NCI-H1436 (cell line): Measurements from ENCODE around the gene TELO2.
"Not testable (repeated sequence)": the region's sequence is repeated elsewhere in the genome, so short reads cannot be mapped to it uniquely, and the experiment has no call there.

Source experiments
- DNase-seq: peaks from one replicate; lab custom pipeline; 2025; lab: John Stamatoyannopoulos, UW

Gene TELO2

DNA sequence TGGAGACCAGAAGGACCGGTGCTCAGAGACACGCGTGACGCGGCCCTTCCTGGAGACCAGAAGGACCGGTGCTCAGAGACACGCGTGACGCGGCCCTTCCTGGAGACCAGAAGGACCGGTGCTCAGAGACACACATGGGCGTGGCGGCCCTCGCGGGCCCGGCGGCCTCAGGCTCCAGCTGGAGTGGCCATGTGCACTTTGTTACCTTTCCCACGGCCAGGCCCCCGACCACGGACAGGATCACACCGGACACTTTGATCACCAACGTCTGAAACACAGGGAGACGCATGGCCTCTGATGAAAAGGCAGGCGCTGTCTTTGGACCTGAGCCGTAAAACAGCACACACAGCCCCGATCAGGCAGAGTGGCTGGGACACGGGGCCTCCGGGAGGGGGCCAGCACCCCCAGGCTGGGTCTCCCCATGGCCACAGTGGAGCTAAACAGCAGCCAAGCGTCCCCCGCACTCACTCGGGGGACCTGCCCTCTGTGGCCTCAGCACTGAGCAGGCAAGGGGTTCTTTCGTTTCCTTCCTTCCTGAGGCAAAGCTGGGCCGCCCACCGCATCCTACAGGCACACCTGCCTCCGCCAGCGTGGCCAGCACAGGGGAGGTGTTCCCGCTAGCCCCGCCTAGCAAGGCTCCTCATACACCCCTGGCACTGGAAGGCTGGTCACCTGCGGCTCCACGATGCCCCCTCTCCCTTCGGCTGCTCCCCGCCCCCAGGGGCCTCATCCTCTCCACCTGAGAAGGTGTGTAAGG is 35.5 kb upstream of the TELO2 start:
- no peak for DNase-seq

DNA sequence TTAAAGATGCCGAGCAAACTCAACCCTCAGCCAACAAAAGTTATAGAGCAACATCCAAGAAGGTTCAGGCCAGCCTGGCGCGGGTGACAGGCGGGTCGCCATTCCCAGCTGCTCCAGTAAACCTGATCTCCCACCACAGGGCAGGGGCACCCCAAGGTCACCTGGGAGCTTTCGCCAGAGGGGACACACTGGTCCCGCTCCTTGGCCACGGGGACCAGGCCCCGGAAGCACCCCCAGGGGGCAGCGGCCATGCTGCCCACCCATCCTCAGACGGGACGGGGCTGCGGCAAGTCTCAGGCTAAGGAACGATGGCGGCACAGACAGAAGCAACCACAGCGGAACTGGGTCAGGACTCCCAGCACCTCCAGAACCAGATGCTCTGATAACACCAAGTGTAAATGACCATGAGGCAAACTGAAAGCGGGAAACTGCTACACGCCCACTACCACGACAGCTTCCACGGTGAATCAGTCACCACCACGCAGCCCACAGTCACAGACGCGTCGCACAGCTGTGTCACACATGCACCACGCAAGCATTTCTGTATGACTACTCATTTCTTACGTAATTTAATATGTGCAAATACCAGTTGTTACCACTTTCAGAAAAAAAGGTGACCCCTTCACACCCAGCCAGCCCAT is 34.7 kb upstream of the TELO2 start:
- no peak for DNase-seq

DNA sequence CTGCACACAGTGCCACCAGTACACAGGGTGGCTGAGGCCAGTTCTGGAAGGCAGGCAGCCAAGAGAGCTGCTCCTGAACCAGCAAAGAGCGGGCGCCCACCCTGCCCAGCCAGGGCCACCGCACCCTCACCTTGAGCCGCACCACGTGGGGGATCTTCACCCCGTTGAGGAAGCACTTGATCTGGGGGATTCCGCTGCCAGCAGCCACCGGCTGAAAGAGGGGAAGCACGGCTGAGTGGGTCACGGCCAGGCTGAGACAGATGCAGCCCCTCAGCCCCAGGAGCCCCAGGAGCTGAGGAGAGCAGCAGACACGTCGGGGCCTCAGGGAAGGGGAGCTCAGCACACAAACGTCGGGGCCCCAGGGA is 34.2 kb upstream of the TELO2 start:
- DNase-seq = no peak

DNA sequence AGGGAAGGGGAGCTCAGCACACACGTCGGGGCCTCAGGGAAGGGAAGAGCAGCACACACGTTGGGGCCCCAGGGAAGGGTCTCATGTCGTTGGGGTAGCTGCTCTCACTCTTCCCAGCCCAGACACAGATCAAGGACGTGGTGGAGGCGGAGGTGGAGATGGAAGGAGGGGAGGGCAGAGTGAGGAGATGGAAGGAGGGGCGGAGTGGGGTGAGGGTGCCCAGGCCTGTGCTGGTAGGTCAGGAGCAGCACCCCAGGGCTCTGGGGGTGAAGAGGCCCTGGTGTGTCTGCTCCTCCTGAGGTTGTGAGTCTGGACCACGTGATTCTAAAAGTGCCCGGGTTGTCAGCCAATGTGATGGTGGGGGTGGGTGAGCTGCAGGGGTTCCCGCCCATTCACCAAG is 33.2 kb upstream of the TELO2 start:
- DNase-seq = no peak

DNA sequence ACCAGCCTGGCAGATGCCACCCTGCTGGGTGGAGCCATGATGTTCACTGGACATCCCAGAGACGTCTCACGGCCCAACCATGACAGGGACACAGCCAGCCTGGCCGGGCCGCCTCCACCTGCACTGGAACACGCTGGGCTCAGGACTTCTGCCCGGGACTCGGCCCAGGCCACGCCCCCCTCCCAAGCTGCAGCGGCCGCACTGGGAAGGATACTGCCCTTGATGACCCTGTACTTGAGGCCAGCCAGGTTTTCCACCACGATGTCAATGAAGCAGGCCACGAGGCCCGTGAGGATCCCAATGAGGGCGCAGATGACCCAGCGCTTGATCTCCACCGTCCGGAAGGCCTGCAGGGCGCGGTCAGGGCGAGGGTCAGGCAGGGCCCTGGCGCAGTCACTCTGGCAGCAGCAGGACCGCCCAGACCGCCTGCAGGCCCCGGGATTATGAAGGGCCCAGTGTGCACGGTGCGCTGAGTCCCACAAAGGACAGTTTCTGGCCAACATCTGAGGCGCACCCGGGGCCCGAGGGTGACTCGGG is 32.5 kb upstream of the TELO2 start:
- DNase-seq = no peak

DNA sequence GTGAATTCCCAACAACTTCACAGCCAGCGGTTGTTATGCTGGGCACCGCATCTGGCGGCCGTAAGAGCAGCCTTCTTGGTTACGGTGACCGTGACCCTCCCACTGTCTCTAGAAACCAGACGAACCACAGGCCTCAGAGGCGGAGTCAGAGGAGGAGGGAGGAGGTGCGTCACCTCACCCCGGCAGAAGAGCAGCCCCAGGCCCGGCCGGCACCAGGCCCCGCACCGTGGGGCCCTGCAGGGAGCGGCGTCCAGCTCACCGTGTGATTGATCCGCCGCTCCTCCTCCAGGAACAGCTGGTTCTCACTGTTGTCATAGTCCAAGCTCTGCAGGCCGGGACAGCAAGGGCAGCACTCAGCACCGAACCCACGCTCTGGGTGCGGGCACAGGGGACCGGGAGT is 32.0 kb upstream of the TELO2 start:
- DNase-seq = no peak

DNA sequence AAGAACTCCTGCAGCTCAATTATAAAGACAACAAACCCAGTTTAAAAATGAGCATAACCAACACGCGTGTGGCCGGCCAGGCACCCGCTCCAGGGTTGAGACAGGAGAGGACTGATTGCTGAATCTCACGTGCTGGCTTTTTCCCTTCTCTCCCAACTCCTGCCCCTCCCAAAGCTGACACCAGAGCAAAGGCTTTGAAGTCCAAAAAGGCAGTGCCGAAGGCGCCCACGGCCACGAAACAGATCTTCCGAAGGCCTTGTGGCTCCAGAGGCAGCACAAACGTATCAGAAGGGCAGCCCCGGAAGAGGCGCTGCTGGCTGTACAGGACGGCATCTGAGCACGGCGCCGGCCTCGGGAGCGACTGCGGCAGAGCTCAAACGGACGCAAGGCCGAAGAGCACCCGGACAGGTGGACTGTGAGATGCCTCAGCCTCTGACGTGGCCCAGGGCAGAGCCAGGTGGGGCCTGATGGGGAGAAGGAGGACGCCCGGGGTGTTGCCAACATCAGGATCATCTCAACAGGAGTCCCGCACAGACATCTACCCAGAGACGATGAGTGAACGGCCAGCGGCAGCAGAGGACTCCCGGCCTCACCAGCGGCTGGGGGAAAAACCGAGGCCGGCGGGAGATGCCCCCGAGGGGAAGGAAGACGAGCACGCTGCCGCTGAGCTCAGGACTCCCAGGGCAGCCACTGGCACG is 28.8 kb upstream of the TELO2 start:
- DNase-seq = no peak

DNA sequence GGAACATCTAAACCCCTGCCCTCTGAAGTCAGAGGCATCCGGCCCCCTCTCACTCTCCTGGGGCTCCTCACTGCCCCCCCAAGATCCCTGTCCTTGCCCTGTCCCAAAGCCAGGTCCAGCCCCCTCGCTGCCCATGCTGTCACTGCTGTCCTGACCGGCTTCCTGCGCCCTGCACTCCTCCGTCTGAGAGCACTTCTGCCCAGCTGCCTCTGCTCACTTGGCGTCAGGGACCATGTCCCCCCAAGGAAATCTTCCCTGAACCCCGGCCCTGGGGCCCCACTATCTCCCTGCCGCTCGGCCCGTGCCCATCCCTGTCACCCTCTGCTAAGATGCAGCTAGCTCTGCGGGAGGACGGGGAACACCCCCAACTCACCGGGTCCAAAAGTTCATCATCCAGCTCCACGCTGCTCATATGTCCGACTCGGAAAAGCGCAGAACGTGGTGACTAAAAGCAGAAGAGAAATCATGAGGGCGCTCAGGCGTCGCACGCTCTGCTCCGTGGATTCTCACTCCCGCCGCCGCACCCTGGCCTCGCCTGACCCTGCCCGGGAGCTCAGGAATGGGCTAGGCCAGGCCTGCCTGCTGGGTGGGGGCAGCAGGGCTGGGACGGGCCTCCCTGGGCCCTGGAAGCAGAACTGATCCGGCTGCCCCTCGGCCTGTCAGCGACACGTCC is 28.1 kb upstream of the TELO2 start:
- DNase-seq = no peak

DNA sequence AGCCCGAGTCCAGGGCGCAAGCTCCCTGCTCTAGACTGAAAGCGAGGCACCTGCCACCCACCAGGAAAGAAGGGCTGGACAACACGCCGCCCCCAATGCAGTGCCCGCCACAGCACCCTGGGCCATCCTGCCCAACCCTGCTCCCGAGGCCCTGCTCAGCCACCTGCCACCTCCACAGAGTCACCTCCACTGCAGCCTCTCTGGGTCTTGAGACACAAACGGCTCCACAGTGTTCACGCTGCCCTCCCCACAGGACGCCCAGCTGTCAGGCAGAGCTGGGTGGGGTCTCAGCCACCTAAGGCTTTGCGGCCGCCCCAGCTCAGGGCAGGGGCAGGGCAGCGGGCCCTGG is 27.6 kb upstream of the TELO2 start:
- no peak for DNase-seq

DNA sequence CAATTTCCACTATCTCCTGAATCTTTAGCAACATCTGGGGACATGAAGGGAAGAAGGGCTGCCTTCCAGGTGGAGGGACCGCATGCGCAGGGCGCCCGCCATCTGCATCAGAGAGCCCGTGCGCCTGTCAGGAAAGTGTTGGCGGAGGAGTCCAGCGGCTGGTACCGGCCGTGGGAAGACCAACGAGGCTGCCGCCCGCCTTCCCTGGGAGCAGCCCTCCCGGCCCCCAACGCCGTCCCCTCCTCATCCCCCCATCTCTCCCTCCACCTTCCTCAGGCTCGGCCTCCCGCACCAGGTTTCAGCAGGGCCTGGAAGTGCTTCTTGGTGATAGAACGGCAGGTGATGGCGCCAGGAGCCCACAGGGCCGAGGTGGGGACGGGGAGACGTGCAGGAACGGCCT is 27.1 kb upstream of the TELO2 start:
- DNase-seq = no peak

DNA sequence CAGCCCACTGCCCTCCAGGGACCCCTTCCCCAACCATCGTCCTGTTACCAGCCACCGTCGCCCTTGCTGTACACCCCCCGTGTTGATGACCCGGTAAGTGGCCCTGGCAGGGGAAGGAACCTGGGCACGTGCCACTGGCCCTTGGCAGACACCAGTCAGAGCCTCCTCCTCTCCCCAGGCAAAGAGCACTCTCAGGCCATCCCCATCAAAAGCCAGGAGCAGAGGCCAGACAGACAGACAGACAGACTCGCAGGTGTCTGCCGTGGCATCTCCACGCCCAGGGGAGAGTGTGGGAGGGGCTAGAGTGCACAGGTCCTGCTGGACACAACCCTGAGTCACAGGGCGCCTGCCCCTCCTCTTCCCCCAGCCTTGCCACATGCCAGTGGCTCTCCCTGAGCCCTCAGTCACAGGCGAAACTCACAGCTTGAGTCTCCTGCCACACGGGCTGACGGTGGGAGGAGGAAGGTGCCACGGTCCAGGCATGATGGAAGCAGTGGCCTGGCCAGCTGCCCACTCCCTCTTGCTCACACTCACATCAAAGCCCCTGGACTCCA is 26.1 kb upstream of the TELO2 start:
- DNase-seq = no peak

DNA sequence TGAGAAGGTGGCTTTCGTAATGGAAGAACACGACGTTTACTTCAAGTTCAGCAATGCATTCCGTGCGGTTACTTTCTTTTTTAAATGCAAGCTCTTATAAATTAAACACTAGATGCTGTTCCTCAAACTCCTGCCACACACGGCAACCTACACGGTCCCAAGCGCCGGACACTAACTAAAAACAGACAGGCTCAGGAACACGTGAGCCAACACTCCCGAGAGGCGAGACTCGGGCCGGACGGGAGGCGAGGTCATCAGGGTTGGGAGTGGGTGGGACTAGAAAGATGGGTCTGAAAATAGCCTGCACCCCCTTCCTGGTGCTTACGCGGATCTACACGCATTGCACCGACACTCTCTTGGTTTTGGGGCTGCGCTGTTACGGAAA is 24.7 kb upstream of the TELO2 start:
- DNase-seq = no peak

DNA sequence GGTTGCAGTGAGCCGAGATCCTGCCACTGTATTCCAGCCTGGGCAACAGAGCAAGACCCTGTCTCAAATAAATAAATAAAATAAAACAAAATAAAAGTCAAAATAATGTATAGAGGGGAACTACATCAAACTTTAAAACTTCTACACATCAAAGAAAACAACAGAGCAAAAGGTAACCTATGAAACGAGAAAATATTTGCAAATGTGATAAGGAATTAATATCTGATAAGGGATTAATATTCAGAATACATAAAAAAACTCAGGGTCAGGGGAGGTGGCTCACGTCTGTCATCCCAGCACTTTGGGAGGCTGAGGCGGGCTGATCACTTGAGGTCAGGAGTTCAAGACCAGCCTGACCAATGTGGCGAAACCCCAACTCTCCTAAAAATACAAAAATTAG is 24.0 kb upstream of the TELO2 start:
- DNase-seq = not testable (repeated sequence)

DNA sequence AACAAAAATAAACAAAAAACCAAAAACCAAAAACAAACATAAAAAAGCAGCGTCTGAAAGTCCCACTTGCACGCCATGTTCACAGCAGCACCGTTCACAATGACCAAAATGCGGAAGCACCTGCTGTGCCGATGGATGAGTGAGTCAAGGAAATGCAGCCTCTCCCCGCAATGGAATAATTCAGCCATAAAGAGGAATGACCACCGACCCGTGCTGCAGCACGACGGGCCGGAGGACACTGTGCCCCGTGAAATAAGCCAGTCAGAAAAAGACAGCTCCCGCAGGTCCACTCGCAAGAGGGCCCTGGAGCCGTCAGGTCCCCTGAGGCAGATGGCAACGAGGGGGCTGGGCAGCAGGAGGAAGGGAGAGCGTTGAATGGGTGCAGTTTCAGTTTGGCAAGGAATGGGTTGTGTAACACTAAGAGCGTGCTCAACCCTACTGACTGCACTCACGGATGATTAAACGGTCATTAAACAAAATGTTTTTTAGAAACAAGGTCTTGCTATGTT is 23.4 kb upstream of the TELO2 start:
- DNase-seq = no peak

DNA sequence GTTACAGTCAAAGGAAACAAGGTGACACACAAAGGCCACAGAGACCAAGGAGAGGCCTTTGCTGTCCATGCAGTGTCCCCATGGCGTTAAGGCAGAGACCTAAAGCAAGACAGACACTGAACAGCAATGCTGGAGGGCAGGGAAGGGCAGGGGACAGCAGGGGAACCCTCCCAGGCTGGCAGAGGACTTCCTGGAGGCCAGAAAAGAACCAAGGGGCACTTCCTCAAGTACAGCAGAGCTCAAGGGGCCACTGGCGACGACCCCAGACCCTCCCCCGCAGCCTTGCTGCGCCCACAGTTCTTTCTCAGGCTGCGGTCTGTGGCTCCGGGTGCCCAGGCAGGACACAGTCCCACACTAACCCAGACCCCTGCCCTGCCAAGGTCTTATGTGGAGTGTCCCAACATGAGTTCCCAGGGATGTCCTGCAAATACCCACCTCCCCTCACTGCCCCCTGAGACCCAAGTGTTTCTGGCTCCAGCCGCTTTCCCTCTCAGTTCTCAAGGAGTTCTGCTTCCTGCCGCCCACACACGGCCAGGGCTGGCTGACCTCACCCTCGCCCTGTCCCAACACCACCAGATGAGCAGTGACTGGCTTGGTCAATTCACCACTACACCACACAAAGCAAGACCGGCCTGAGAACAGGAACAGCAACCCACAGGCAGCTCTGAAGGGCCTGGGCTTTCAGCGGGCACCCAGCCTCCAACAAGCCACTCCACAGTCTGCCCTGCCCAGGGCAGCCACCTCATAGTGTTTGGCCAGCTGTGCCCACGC is 22.5 kb upstream of the TELO2 start:
- DNase-seq = no peak

DNA sequence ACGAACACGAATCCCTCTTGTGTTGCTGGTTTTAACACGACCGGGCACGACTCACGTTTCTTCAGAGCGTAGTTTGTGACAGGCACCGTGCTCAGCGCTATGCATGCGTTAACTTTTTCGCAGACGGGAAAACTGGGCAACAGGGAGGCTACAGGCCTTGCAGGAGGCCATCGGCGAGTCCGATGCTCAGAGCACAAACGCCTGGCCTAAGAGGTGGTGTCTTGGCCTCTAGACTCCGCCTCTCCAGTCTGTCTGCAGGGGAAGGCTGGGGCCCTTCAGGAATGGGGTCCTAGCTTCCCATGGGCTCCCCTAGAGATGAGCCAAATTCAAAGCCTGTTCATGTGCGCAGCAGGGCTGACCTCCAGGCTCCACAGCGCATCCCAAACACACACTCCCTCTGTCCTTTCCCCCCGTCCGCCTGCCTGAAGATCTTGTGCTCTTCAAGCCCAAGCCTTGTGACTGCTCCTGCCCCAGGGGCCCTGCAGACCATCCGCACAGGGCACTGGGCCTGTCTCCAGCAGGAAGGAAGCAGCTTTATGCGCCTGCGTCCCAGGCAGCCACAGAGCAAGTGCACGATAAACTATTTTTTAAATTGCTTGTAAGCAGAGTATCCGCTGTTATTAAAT is 21.5 kb upstream of the TELO2 start:
- no peak for DNase-seq

DNA sequence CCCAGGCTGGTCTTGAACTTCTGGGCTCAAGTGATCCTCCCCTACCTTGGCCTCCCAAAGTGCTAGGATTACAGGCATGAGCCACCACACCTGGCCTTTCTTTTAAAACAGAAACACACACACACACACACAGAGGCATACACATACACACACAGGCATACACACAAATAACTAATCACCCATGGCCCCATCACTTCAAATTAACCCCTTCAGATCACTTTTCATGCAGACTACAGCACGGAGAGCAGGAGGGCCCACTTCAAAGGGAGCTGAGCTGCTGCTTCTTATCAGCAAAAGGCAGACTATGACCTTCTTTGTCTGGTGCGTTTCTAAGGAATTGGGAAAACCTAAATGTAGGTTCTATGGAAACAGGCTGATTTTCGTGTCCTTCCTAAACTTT is 20.2 kb upstream of the TELO2 start:
- no peak for DNase-seq

DNA sequence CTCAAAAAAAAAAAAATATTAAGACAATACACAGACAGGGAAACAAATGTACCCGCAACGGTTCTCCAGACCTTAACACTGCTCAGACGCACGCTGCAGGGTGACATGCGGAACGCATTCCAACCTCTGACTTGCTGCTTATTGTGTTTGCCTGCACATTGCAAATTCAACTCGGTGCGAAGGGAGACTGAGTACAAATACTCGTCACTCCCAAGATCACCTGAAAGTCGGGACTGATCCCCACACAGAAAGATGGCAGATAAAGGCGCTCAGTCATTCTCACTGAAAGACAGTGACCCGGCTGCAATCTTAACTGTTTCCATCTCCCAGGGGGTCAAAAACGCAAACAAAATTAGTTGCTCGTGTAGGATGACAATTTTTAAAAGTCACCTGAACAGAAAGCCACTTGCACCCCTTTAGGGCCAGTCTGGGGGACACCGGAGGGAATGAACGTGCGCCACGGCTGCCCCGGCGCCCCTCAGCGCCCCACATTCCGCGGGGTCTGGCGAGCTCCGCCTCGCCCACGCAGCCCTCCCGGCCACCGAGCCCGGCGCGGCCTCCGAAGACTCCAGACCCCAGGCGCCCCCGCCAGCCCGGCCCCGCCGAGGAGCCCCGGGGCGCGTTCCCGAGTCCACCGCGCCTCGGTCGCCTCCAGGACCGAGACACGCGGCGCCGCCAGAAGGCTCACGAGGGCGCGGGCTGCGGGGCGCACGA is 18.9 kb upstream of the TELO2 start:
- no peak for DNase-seq

DNA sequence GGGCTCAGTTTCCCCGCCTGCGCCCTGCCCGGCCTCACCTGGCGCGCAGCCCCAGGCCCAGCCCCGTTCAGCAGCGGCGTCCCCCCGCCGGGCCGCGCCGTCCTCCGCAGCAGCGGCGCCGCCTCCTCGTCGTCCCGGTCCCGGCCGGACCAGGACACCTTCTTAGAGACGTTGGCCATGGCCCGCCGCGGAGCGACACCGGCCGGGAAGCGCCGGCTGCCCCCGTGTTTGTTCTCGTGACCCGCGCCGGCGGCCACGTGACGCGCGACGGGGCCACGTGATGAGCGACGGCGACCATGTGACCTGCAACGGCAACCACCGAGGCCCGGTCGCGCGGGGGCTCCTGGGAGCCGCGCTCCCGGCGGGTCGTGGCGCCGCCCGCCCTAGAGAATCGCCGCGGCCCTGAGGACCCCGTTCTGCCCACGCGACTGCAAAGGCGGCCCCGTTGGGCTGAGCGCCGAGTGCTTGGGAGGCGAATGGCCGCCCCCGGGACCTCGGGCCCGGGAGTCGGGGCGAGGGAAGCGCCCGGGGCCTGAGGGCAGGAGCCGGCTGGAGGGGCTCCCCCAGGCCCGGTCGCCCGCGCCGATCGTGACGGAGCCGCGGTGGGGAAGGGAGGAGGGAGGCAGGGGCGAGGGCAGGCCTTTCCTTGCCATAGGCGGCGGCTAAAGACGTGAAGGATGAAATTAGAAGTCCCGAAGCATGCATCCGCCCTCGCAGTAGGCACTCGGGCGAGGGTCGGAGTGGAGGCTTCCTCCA is 18.2 kb upstream of the TELO2 start, which contains the start of gene CLCN7:
Gene CLCN7 (minus strand): TSS at position 233 of the 756 bp plus-strand sequence. CDS start 54 bp downstream, at position 179.
- DNase-seq = peak; percentile 68
